Measurements from ENCODE around the gene TENT5A. TPM values are rescaled to one million over a fixed set of nuclear protein-coding genes. Genes with fewer than 3 reads are reported as not detected.

Gene TENT5A
- total and polyA plus RNA-seq, 2 donors (not counting 3 experiments of a cell fraction or from before 2014, with no cell fraction given), result 0.26 to 1.2 TPM

GRCh38 chr6:81786150-81786549 is 33.7 kb upstream of the TENT5A start:
- H2AFZ ChIP-seq (ENCODE audit: low read depth, low read length), result no peak overlapping the region

More at GRCh38 chr6:81786150-81786549, 33.7 kb upstream of the TENT5A start:
- no peak overlapping the region for H3K4me2 ChIP-seq (ENCODE audit: insufficient read depth, low read length)
- no peaks in the 10 kb centered on the region for H3K4me1 ChIP-seq (ENCODE audit: control insufficient read depth, extremely low read depth, insufficient read depth, low read length)
- DNase-seq (ENCODE audit: low read depth, low spot score) (no peak), FAIRE-seq (no peak)
- no peaks in the 10 kb centered on the region for H3K9me3 ChIP-seq (replicated peaks; ENCODE audit: control insufficient read depth, insufficient read depth, low read length)
- H3K79me2 ChIP-seq (ENCODE audit: control insufficient read depth, insufficient read depth, low read length), result no peaks in the 10 kb centered on the region
- H3K4me3 ChIP-seq (replicated peaks in 1 of 3; ENCODE audit: insufficient read depth in 1 of 3, low read depth in 1 of 3, low read length in 3 of 3), result no peak overlapping the region
- POLR2A ChIA-PET, result no interaction called here
- BruUV-seq (replicated peaks), result no TSS peak
- H3K9me1 ChIP-seq (replicated peaks; ENCODE audit: control insufficient read depth, extremely low read depth, insufficient read depth, low read length), result no peaks in the 10 kb centered on the region
- H3K27ac ChIP-seq (ENCODE audit: insufficient read depth, low read depth, low read length), result no peak overlapping the region
- CTCF ChIA-PET, result interaction anchor here (1.1 kb wide), 1 partner anchor 19 kb away, joined by 3 read pairs; no protein-coding TSS in a partner anchor
- intact Hi-C loops (cut with micrococcal nuclease), result no loop called here
- dilution Hi-C loops (cut with MboI; ENCODE audit: extremely low pct_ligation_motif_present, low sequenced_read_pairs), result no loop called here
- no peak overlapping the region for H3K9ac ChIP-seq (replicated peaks; ENCODE audit: extremely low read depth, insufficient read depth, low read length)
- TF ChIP-seq POLR2AphosphoS5 (IDR thresholded peaks at IDR 0.05; ENCODE audit: insufficient read depth, low read depth, low read length), result no peak
- TF ChIP-seq GATA2 (IDR thresholded peaks at IDR 0.05; ENCODE audit: insufficient read depth, insufficient read length, low read depth, low read length), result no peak
- TF ChIP-seq POLR2A (IDR thresholded peaks at IDR 0.05; ENCODE audit: low read depth, low read length), result no peak
- no peak for TF ChIP-seq MYC (IDR thresholded peaks at IDR 0.05; ENCODE audit: low read depth, low read length)
- TF ChIP-seq MAX (IDR thresholded peaks at IDR 0.05; ENCODE audit: insufficient read depth, insufficient read length), result no peak
- TF ChIP-seq JUN (IDR thresholded peaks at IDR 0.05; ENCODE audit: borderline replicate concordance, insufficient read depth, insufficient read length, low read depth), result no peak
- TF ChIP-seq, protein P1, sequence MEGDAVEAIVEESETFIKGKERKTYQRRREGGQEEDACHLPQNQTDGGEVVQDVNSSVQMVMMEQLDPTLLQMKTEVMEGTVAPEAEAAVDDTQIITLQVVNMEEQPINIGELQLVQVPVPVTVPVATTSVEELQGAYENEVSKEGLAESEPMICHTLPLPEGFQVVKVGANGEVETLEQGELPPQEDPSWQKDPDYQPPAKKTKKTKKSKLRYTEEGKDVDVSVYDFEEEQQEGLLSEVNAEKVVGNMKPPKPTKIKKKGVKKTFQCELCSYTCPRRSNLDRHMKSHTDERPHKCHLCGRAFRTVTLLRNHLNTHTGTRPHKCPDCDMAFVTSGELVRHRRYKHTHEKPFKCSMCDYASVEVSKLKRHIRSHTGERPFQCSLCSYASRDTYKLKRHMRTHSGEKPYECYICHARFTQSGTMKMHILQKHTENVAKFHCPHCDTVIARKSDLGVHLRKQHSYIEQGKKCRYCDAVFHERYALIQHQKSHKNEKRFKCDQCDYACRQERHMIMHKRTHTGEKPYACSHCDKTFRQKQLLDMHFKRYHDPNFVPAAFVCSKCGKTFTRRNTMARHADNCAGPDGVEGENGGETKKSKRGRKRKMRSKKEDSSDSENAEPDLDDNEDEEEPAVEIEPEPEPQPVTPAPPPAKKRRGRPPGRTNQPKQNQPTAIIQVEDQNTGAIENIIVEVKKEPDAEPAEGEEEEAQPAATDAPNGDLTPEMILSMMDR (IDR thresholded peaks at IDR 0.05; ENCODE audit: extremely low read depth in 1 of 2, insufficient read depth in 1 of 2, low read depth in 1 of 2, low read length in 2 of 2), result no peak
- no peak for TF ChIP-seq FOS (IDR thresholded peaks at IDR 0.05; ENCODE audit: borderline replicate concordance, insufficient read depth, low read length)
- no peak for TF ChIP-seq EZH2 (IDR thresholded peaks at IDR 0.05; ENCODE audit: borderline replicate concordance, low read depth, low read length, severe bottlenecking)
- no peaks in the 10 kb centered on the region for H3K36me3 ChIP-seq (ENCODE audit: control insufficient read depth in 2 of 2, extremely low read depth in 1 of 2, insufficient read depth in 2 of 2, low read length in 2 of 2)
- no peaks in the 10 kb centered on the region for H4K20me1 ChIP-seq (replicated peaks; ENCODE audit: control insufficient read depth, extremely low read depth, insufficient read depth, low read length)
- H3K27me3 ChIP-seq (ENCODE audit: control insufficient read depth in 2 of 2, insufficient read depth in 2 of 2, low read length in 2 of 2), result peaks cover 0 to 2% of the 10 kb centered on the region in 2 experiments
